H1 (cell line): ENCODE data around the gene TANC1. TPM values are rescaled to one million over a fixed set of nuclear protein-coding genes. Genes with fewer than 3 reads are reported as not detected.

Experiments used
- BACH1 ChIP-seq: IDR thresholded peaks from 2 replicates; pipeline ENCODE4 v1.6.1; 2012; ENCODE audit warnings: low read length, improper control_type of control experiment
- CEBPB ChIP-seq: IDR thresholded peaks from 2 replicates; pipeline ENCODE4 v1.6.1; 2012; ENCODE audit warnings: low read depth, low read length
- CHD7 ChIP-seq: fragments of 300-600 bp; sonication (generic); IDR thresholded peaks from 2 replicates; pipeline ENCODE4 v1.7.1; 2012; ENCODE audit warnings: low read length, moderate library complexity, mild to moderate bottlenecking, inconsistent platforms; ENCODE audit not compliant: insufficient replicate concordance
- CREB1 ChIP-seq: IDR thresholded peaks from 2 replicates; pipeline ENCODE4 v1.6.1; 2012; ENCODE audit warnings: inconsistent platforms
- CTCF ChIP-seq, 3 experiments: IDR thresholded peaks; 1 replicate in 2 of 3; 2 replicates in 1 of 3; pipeline versions ENCODE4 v1.5.1 to v1.6.1; 2011; ENCODE audit warnings: low read length in 3 of 3, mild to moderate bottlenecking in 3 of 3, inconsistent platforms in 2 of 3, low read depth in 1 of 3, moderate library complexity in 1 of 3; ENCODE audit not compliant: insufficient read depth in 1 of 3; ENCODE audit errors: control extremely low read depth in 1 of 3
- JUN ChIP-seq: IDR thresholded peaks from 2 replicates; pipeline ENCODE4 v1.6.1; 2011; ENCODE audit warnings: low read depth, mild to moderate bottlenecking, improper control_type of control experiment, low read length
- KDM5A ChIP-seq: fragments of 200-600 bp; IDR thresholded peaks from 2 replicates; pipeline ENCODE4 v1.7.1; 2012; ENCODE audit warnings: mild to moderate bottlenecking, low read length, inconsistent platforms, mixed read lengths
- POLR2AphosphoS5 ChIP-seq: IDR thresholded peaks from 2 replicates; pipeline ENCODE4 v1.6.1; 2011; ENCODE audit warnings: low read depth, low read length
- SIX5 ChIP-seq: IDR thresholded peaks from 2 replicates; pipeline ENCODE4 v1.6.1; 2011; ENCODE audit warnings: mild to moderate bottlenecking, low read depth, low read length
- SP1 ChIP-seq: IDR thresholded peaks from 2 replicates; pipeline ENCODE4 v1.6.1; 2011; ENCODE audit warnings: low read depth, low read length
- polyA plus RNA-seq, 7 experiments: library from polyadenylated mRNA; depleted of rRNA in 3 of 7; stranded (reverse) in 5 of 7; unstranded in 2 of 7; fragments of >200 nt in 5 of 7; fragments of 200-250 nt in 2 of 7; gene quantifications; 1 replicate in 5 of 7; 2 replicates in 1 of 7; 4 replicates in 1 of 7; pipeline versions ENCODE4 v1.2.1 to v1.2.3, GENCODE V29; 2011 to 2013; ENCODE audit warnings: missing spikeins in 2 of 7, mixed read lengths in 2 of 7
- total RNA-seq: library from RNA; stranded (reverse); fragmentation: NEBNext Ultra II Directional; extraction: Animal tissue kit (Norgen Biotek cat#: 25700); gene quantifications from 2 replicates; pipeline ENCODE4 v1.2.1, GENCODE V29; 2021

TANC1 gene
- total and polyA plus RNA-seq, 2 of the 8 experiments (the other 6 are each of a cell fraction or from before 2014, with no cell fraction given): 4.1 to 7.6 TPM

GRCh38 chr2:159214325-159214865 is 246.0 kb downstream of the TANC1 start (continued):
- no peak for TF ChIP-seq CHD7
- no peak for TF ChIP-seq KDM5A
- TF ChIP-seq SP1: no peak
- no peak for TF ChIP-seq SIX5
- no peak for TF ChIP-seq POLR2AphosphoS5
- TF ChIP-seq CTCF (IDR thresholded peaks at IDR 0.05; ENCODE audit: control extremely low read depth in 1 of 3, insufficient read depth in 1 of 3, low read depth in 1 of 3, low read length in 3 of 3): no peak
- TF ChIP-seq JUN: no peak
- no peak for TF ChIP-seq CEBPB
- TF ChIP-seq CREB1: no peak
- TF ChIP-seq BACH1: no peak
